COLO668 (cell line): ENCODE data around the gene HID1.
"Not testable (repeated sequence)": the region's sequence is repeated elsewhere in the genome, so short reads cannot be mapped to it uniquely, and the experiment has no call there.

Experiments used
- DNase-seq: peaks from one replicate; lab custom pipeline; 2025; ENCODE audit not compliant: unreplicated experiment; lab: John Stamatoyannopoulos, UW

Gene HID1

GRCh38 chr17:74924250-74924948 is 48.2 kb downstream of the HID1 start, which contains the start of gene OTOP2:
Gene OTOP2, plus strand, starts transcription at chr17:74924273. Its CDS starts 360 bp downstream, at chr17:74924633.
- DNase-seq, result no peak

- DNase-seq, result peak; percentile 57
Observed at GRCh38 chr17:74923538-74924249, 48.9 kb downstream of the HID1 start.

GRCh38 chr17:74922694-74923537 is 49.6 kb downstream of the HID1 start, which contains the start of gene USH1G:
Gene USH1G, minus strand, starts transcription at chr17:74923255. Its CDS starts 182 bp downstream, at chr17:74923073.
- no peak for DNase-seq

GRCh38 chr17:74922172-74922571 is 50.4 kb downstream of the HID1 start:
- no peak for DNase-seq

GRCh38 chr17:74921769-74922168 is 50.8 kb downstream of the HID1 start:
- DNase-seq, result no peak

- no peak for DNase-seq
Observed at GRCh38 chr17:74921026-74921681, 51.4 kb downstream of the HID1 start.

- DNase-seq, result peak; percentile 29
Observed at GRCh38 chr17:74920642-74921025, 51.9 kb downstream of the HID1 start.

GRCh38 chr17:74920306-74920620 is 52.3 kb downstream of the HID1 start:
- DNase-seq, result no peak

GRCh38 chr17:74919440-74920305 is 52.9 kb downstream of the HID1 start:
- peak; percentile 20 for DNase-seq

GRCh38 chr17:74918906-74919305 is 53.7 kb downstream of the HID1 start:
- no peak for DNase-seq

GRCh38 chr17:74917430-74917829 is 55.1 kb downstream of the HID1 start:
- DNase-seq, result no peak

GRCh38 chr17:74916851-74917199 is 55.7 kb downstream of the HID1 start:
- no peak for DNase-seq

- DNase-seq, result no peak
Observed at GRCh38 chr17:74916136-74916850, 56.3 kb downstream of the HID1 start.

- not testable (repeated sequence) for DNase-seq
Observed at GRCh38 chr17:74911423-74911822, 61.1 kb downstream of the HID1 start.

GRCh38 chr17:74909097-74909496 is 63.5 kb downstream of the HID1 start:
- not testable (repeated sequence) for DNase-seq

GRCh38 chr17:74907012-74907411 is 65.5 kb downstream of the HID1 start:
- DNase-seq, result no peak

GRCh38 chr17:74906214-74906793 is 66.3 kb downstream of the HID1 start:
- not testable (repeated sequence) for DNase-seq

- no peak for DNase-seq
Observed at GRCh38 chr17:74904687-74905409, 67.7 kb downstream of the HID1 start.

GRCh38 chr17:74903671-74904070 is 68.9 kb downstream of the HID1 start:
- no peak for DNase-seq
